MCF 10A (cell line): ENCODE results near the gene METAP1D. TPM values are rescaled to one million over a fixed set of nuclear protein-coding genes. Genes with fewer than 3 reads are reported as not detected.
A peak's percentile ranks its signal among the peaks of the same experiment; 100 is the strongest.

Experiments used
- BruUV-seq: library from RNA; stranded (reverse); fragments of 400-500 nt; replicated peaks from 2 replicates; lab custom pipeline; 2021; lab: Mats Ljungman, UMichigan
- CTCF ChIA-PET: fragments of 300-600 bp; sonication (Branson Sonifier 250); formaldehyde crosslinking; extraction: SDS; loops from one replicate; lab custom pipeline; 2021; ENCODE audit warnings: antibody characterized with exemption, inconsistent platforms; lab: Yijun Ruan, JAX
- POLR2A ChIA-PET: fragments of 300-600, 350-650 bp; sonication (Branson Sonifier 250); formaldehyde crosslinking; extraction: SDS; loops from one replicate; lab custom pipeline; 2020; ENCODE audit warnings: antibody characterized with exemption, inconsistent platforms; lab: Yijun Ruan, JAX
- DNase-seq: peaks from one replicate; pipeline ENCODE4 v3.0.0-alpha.2; 2018; ENCODE audit not compliant: unreplicated experiment
- H3K27ac Mint-ChIP-seq: one replicate; pipeline ENCODE4 v1.8.0; 2022; ENCODE audit warnings: mild to moderate bottlenecking, low read depth, mixed read lengths; ENCODE audit not compliant: unreplicated experiment
- H3K27me3 Mint-ChIP-seq: one replicate; pipeline ENCODE4 v1.8.0; 2022; ENCODE audit warnings: mixed read lengths; ENCODE audit not compliant: insufficient read depth, unreplicated experiment
- H3K36me3 Mint-ChIP-seq: one replicate; pipeline ENCODE4 v1.8.0; 2022; ENCODE audit warnings: mild to moderate bottlenecking, moderate library complexity, mixed read lengths; ENCODE audit not compliant: insufficient read depth, unreplicated experiment
- H3K4me1 Mint-ChIP-seq: one replicate; pipeline ENCODE4 v1.8.0; 2022; ENCODE audit warnings: mixed read lengths; ENCODE audit not compliant: insufficient read depth, unreplicated experiment
- H3K4me3 Mint-ChIP-seq: one replicate; pipeline ENCODE4 v1.8.0; 2022; ENCODE audit warnings: mild to moderate bottlenecking, moderate library complexity, mixed read lengths; ENCODE audit not compliant: unreplicated experiment
- H3K9me3 Mint-ChIP-seq: one replicate; pipeline ENCODE4 v1.8.0; 2022; ENCODE audit warnings: mixed read lengths; ENCODE audit not compliant: unreplicated experiment
- CTCF ChIP-seq: fragments of 200-600 bp; IDR thresholded peaks from one replicate; pipeline ENCODE4 v1.8.0; 2022; ENCODE audit warnings: antibody characterized with exemption, mild to moderate bottlenecking; ENCODE audit not compliant: unreplicated experiment
- intact Hi-C: fragments of 100-400 bp; cut with micrococcal nuclease; formaldehyde crosslinking; loops from 2 replicates; pipeline ENCODE4 v1.14.1; 2022
- total RNA-seq: library from RNA; stranded (reverse); gene quantifications from 2 replicates; pipeline ENCODE4 v1.2.3, GENCODE V29; 2022

The METAP1D gene
- total RNA-seq, 1 experiment from 2014 or later: 9.3 TPM

- H3K9me3 Mint-ChIP-seq: no peaks in the 10 kb centered on the region
- no TSS peak for BruUV-seq
- no peak for TF ChIP-seq CTCF
- H3K4me3 Mint-ChIP-seq: peak overlapping the region; percentile 77
- H3K27me3 Mint-ChIP-seq: no peaks in the 10 kb centered on the region
- no peak for DNase-seq
- ChIA-PET CTCF (interaction anchor here (0.6 kb wide), 1 partner anchor 37 kb away, joined by 3 read pairs; no protein-coding TSS in a partner anchor), POLR2A (interaction anchor here (0.6 to 0.7 kb wide), 3 partner anchors 91 to 1355 kb away, joined by 3 read pairs; no protein-coding TSS in a partner anchor)
- peaks cover 30% of the 10 kb centered on the region for H3K4me1 Mint-ChIP-seq
- H3K27ac Mint-ChIP-seq: no peak overlapping the region
- H3K36me3 Mint-ChIP-seq: no peaks in the 10 kb centered on the region
- intact Hi-C loops: no loop called here
Measured at GRCh38 chr2:172093416-172094293, 93.9 kb downstream of the METAP1D start.

- H3K27me3 Mint-ChIP-seq: no peaks in the 10 kb centered on the region
- no peaks in the 10 kb centered on the region for H3K36me3 Mint-ChIP-seq
- H3K4me3 Mint-ChIP-seq: peak overlapping the region; percentile 77
- POLR2A ChIA-PET: interaction anchor here (0.7 to 5.6 kb wide), 15 partner anchors 7 to 885 kb away, joined by 3 to 55 read pairs (median 4); partner anchors contain the start of genes DLX1, HAT1 and METAP1D
- CTCF ChIA-PET: interaction anchor here (1.0 kb wide), 1 partner anchor 102 kb away, joined by 6 read pairs; no protein-coding TSS in a partner anchor
- peak overlapping the region; percentile 22 for H3K27ac Mint-ChIP-seq
- TF ChIP-seq CTCF: no peak
- intact Hi-C loops: no loop called here
- DNase-seq: peak; percentile 24
- no TSS peak for BruUV-seq
- no peaks in the 10 kb centered on the region for H3K9me3 Mint-ChIP-seq
- peaks cover 32% of the 10 kb centered on the region for H3K4me1 Mint-ChIP-seq
Measured at GRCh38 chr2:172094294-172095145, 94.8 kb downstream of the METAP1D start.

GRCh38 chr2:172095146-172095904 lies 95.6 kb downstream of the METAP1D start:
- peak; percentile 87 for DNase-seq
- intact Hi-C loops: no loop called here
- peak overlapping the region; percentile 22 for H3K27ac Mint-ChIP-seq
- H3K36me3 Mint-ChIP-seq: no peaks in the 10 kb centered on the region
- BruUV-seq: no TSS peak
- peak overlapping the region; percentile 77 for H3K4me3 Mint-ChIP-seq
- H3K9me3 Mint-ChIP-seq: no peaks in the 10 kb centered on the region
- no peaks in the 10 kb centered on the region for H3K27me3 Mint-ChIP-seq
- peaks cover 32% of the 10 kb centered on the region for H3K4me1 Mint-ChIP-seq
- CTCF ChIA-PET: interaction anchor here (0.5 to 1.0 kb wide), 3 partner anchors 50 to 159 kb away, joined by 3 to 6 read pairs (median 3); no protein-coding TSS in a partner anchor
- POLR2A ChIA-PET: interaction anchor here (0.7 to 5.6 kb wide), 16 partner anchors 8 to 886 kb away, joined by 3 to 55 read pairs (median 4); partner anchors contain the start of genes DLX1, HAT1 and METAP1D
- no peak for TF ChIP-seq CTCF
